Measurements from ENCODE around the gene CBLB.

The CBLB gene

GRCh38 chr3:105606016-105606415 lies 262.8 kb downstream of the CBLB start:
- CTCF ChIA-PET, result no interaction called here

More at GRCh38 chr3:105606016-105606415, 262.8 kb downstream of the CBLB start:
- DNase-seq, result no peak
- Histone ChIP-seq H3K4me3 (ENCODE audit: control insufficient read depth in 1 of 7, extremely low read depth in 1 of 7, insufficient read depth in 4 of 7, low read depth in 2 of 7, low read length in 6 of 7) (no peak overlapping the region), H3K9me3 (ENCODE audit: control extremely low read depth in 1 of 5, control insufficient read depth in 4 of 5, insufficient read depth in 2 of 5, low read depth in 1 of 5, low read length in 4 of 5) (no peaks in the 10 kb centered on the region), H3K27ac (ENCODE audit: insufficient read depth in 1 of 2, low read depth in 1 of 2, low read length in 2 of 2, poor library complexity in 1 of 2, severe bottlenecking in 2 of 2) (no peak overlapping the region), H3K4me1 (ENCODE audit: control extremely low read depth in 1 of 4, control insufficient read depth in 4 of 4, insufficient read depth in 4 of 4, low read length in 3 of 4) (no peaks in the 10 kb centered on the region), H3K27me3 (replicated peaks in 2 of 5; ENCODE audit: control insufficient read depth in 4 of 5, insufficient read depth in 5 of 5, low read length in 4 of 5) (no peaks in the 10 kb centered on the region), H3K36me3 (ENCODE audit: control insufficient read depth in 4 of 4, insufficient read depth in 4 of 4, low read length in 3 of 4) (no peaks in the 10 kb centered on the region)
- POLR2A ChIA-PET, result no interaction called here
